Measurements from ENCODE around the gene GTF2H2C_2.
"Not testable (repeated sequence)": the region's sequence is repeated elsewhere in the genome, so short reads cannot be mapped to it uniquely, and the experiment has no call there.

GTF2H2C_2 gene

GRCh38 chr5:70415117-70415516 lies at the start of gene GTF2H2C_2:
Gene GTF2H2C_2, plus strand, starts transcription at chr5:70415368.
- not testable (repeated sequence) for H3K27me3 ChIP-seq, H3K27ac ChIP-seq, H3K36me3 ChIP-seq, H3K4me1 ChIP-seq, H3K4me3 ChIP-seq, H3K9me3 ChIP-seq, DNase-seq

GRCh38 chr5:70400984-70401686 lies 14.0 kb upstream of the GTF2H2C_2 start:
- H3K4me1 ChIP-seq, H3K9me3 ChIP-seq, H3K36me3 ChIP-seq, H3K27me3 ChIP-seq: not testable (repeated sequence)
- TF ChIP-seq CTCF (IDR thresholded peaks at IDR 0.05) = peak in 3 of 6 experiments; percentile 15 to 41 (median 18)
- peak overlapping the region; percentile 37 to 61 (median 49) for H3K4me3 ChIP-seq
- H3K27ac ChIP-seq = peak overlapping the region; percentile 55 to 88 (median 71)
- peak in 2 of 3 donors; percentile 35 to 82 for DNase-seq

GRCh38 chr5:70421322-70421721 lies 6.2 kb downstream of the GTF2H2C_2 start:
- not testable (repeated sequence) for H3K27me3 ChIP-seq, H3K4me3 ChIP-seq, DNase-seq, H3K4me1 ChIP-seq, H3K9me3 ChIP-seq, H3K36me3 ChIP-seq, H3K27ac ChIP-seq

GRCh38 chr5:70423215-70423614 lies 8.0 kb downstream of the GTF2H2C_2 start:
- not testable (repeated sequence) for H3K9me3 ChIP-seq, H3K27me3 ChIP-seq, H3K4me3 ChIP-seq, H3K27ac ChIP-seq, H3K36me3 ChIP-seq, DNase-seq, H3K4me1 ChIP-seq

- not testable (repeated sequence) for H3K4me3 ChIP-seq, DNase-seq, H3K27me3 ChIP-seq, H3K27ac ChIP-seq, H3K4me1 ChIP-seq, H3K36me3 ChIP-seq, H3K9me3 ChIP-seq
Observed at GRCh38 chr5:70438518-70438917, 23.4 kb downstream of the GTF2H2C_2 start.

GRCh38 chr5:70449565-70449964 lies 34.4 kb downstream of the GTF2H2C_2 start:
- H3K4me3 ChIP-seq, H3K9me3 ChIP-seq, H3K27me3 ChIP-seq, H3K27ac ChIP-seq, H3K36me3 ChIP-seq, H3K4me1 ChIP-seq, DNase-seq: not testable (repeated sequence)

- not testable (repeated sequence) for H3K27ac ChIP-seq, H3K4me1 ChIP-seq, H3K4me3 ChIP-seq, H3K36me3 ChIP-seq, H3K9me3 ChIP-seq, DNase-seq, H3K27me3 ChIP-seq
Observed at GRCh38 chr5:70451249-70451984, 36.2 kb downstream of the GTF2H2C_2 start.

GRCh38 chr5:70457093-70457492 lies 41.9 kb downstream of the GTF2H2C_2 start:
- not testable (repeated sequence) for H3K27me3 ChIP-seq, DNase-seq, H3K4me3 ChIP-seq, H3K9me3 ChIP-seq, H3K27ac ChIP-seq, H3K4me1 ChIP-seq, H3K36me3 ChIP-seq

- DNase-seq, H3K4me3 ChIP-seq, H3K9me3 ChIP-seq, H3K27ac ChIP-seq, H3K27me3 ChIP-seq, H3K36me3 ChIP-seq, H3K4me1 ChIP-seq: not testable (repeated sequence)
Observed at GRCh38 chr5:70459188-70459587, 44.0 kb downstream of the GTF2H2C_2 start.

- H3K9me3 ChIP-seq, H3K4me3 ChIP-seq, H3K4me1 ChIP-seq, H3K36me3 ChIP-seq, H3K27ac ChIP-seq, DNase-seq, H3K27me3 ChIP-seq: not testable (repeated sequence)
Observed at GRCh38 chr5:70461984-70462383, 46.8 kb downstream of the GTF2H2C_2 start.

GRCh38 chr5:70464019-70464637 lies 49.0 kb downstream of the GTF2H2C_2 start:
- not testable (repeated sequence) for H3K27ac ChIP-seq, H3K27me3 ChIP-seq, DNase-seq, H3K4me3 ChIP-seq, H3K9me3 ChIP-seq, H3K4me1 ChIP-seq, H3K36me3 ChIP-seq

GRCh38 chr5:70469926-70470509 lies 54.9 kb downstream of the GTF2H2C_2 start:
- H3K4me1 ChIP-seq, DNase-seq, H3K9me3 ChIP-seq, H3K27me3 ChIP-seq, H3K27ac ChIP-seq, H3K36me3 ChIP-seq, H3K4me3 ChIP-seq: not testable (repeated sequence)
